GM12878 (cell line): Measurements from ENCODE around the gene PLD4. TPM values are rescaled to one million over a fixed set of nuclear protein-coding genes. Genes with fewer than 3 reads are reported as not detected.

Source experiments
- ATAC-seq: fragments of 200-7000 bp; cut with Tn5 transposase; 3 replicates; pipeline ENCODE4 v1.9.1; 2020; ENCODE audit warnings: mild to moderate bottlenecking, moderate library complexity
- BruUV-seq: library from RNA; stranded (reverse); fragments of 400-500 nt; replicated peaks from 2 replicates; lab custom pipeline; 2021; lab: Mats Ljungman, UMichigan
- CTCF ChIA-PET: fragments of 300-600 bp; sonication (Branson Sonifier 250); formaldehyde crosslinking; extraction: SDS; loops from one replicate; lab custom pipeline; 2021; ENCODE audit warnings: inconsistent platforms; lab: Yijun Ruan, JAX
- POLR2A ChIA-PET: fragments of 350-600 bp; formaldehyde crosslinking; extraction: SDS; loops from one replicate; lab custom pipeline; 2021; ENCODE audit warnings: inconsistent platforms; lab: Charles Lee
- RAD21 ChIA-PET: fragments of 300-600 bp; sonication (Branson Sonifier 250); formaldehyde crosslinking; loops from one replicate; lab custom pipeline; 2023; ENCODE audit warnings: antibody characterized with exemption; ENCODE audit not compliant: unreplicated experiment; lab: Charles Lee
- SMC1A ChIA-PET: fragments of 300-600 bp; sonication (Branson Sonifier 250); formaldehyde crosslinking; loops from one replicate; lab custom pipeline; 2023; ENCODE audit not compliant: unreplicated experiment, uncharacterized antibody; lab: Charles Lee
- DNase-seq: peaks from one replicate; pipeline ENCODE4 v3.0.0-alpha.2; 2011; ENCODE audit warnings: low read depth, low spot score
- FAIRE-seq: peaks from 3 replicates; lab custom pipeline; 2011; peaks lifted over from hg19 to GRCh38; lab: Jason Lieb, UNC
- H2AFZ ChIP-seq: 2 replicates; pipeline ENCODE4 v1.6.0; 2011; ENCODE audit warnings: low read depth, low read length, control low read depth; ENCODE audit not compliant: control insufficient read depth
- H3K27ac ChIP-seq: 2 replicates; pipeline ENCODE4 v1.5.1; 2011; ENCODE audit warnings: control low read depth; ENCODE audit not compliant: control insufficient read depth, insufficient read depth
- H3K27me3 ChIP-seq, 2 experiments: replicated peaks in 1 of 2; 2 replicates each; pipeline versions ENCODE4 v1.6.0 to v1.6.1; 2011; ENCODE audit warnings: low read length in 1 of 2; ENCODE audit not compliant: control insufficient read depth in 2 of 2, insufficient read depth in 2 of 2
- H3K36me3 ChIP-seq, 2 experiments: 2 replicates each; pipeline ENCODE4 v1.5.1; 2011; ENCODE audit warnings: low read length in 1 of 2; ENCODE audit not compliant: control insufficient read depth in 2 of 2, insufficient read depth in 2 of 2
- H3K4me1 ChIP-seq: 2 replicates; pipeline ENCODE4 v1.6.1; 2011; ENCODE audit warnings: mild to moderate bottlenecking, low read length, moderate library complexity, mixed read lengths; ENCODE audit not compliant: control insufficient read depth, insufficient read depth
- H3K4me2 ChIP-seq: 2 replicates; pipeline ENCODE4 v1.6.0; 2011; ENCODE audit warnings: control low read depth; ENCODE audit not compliant: control insufficient read depth, insufficient read depth
- H3K4me3 ChIP-seq: fragments of 200-600 bp; sonication (generic); 2 replicates; pipeline ENCODE4 v1.5.1; 2016
- H3K79me2 ChIP-seq: 2 replicates; pipeline ENCODE4 v1.6.0; 2011; ENCODE audit warnings: low read length; ENCODE audit not compliant: control insufficient read depth, insufficient read depth
- H3K9ac ChIP-seq: 2 replicates; pipeline ENCODE4 v1.8.0; 2011; ENCODE audit warnings: low read length, control low read depth, mixed read lengths; ENCODE audit not compliant: control insufficient read depth, insufficient read depth
- H3K9me3 ChIP-seq: replicated peaks from 3 replicates; pipeline ENCODE4 v1.5.1; 2011; ENCODE audit warnings: mild to moderate bottlenecking, low read length; ENCODE audit not compliant: control insufficient read depth, insufficient read depth
- H4K20me1 ChIP-seq: 2 replicates; pipeline ENCODE4 v1.6.0; 2011; ENCODE audit not compliant: control insufficient read depth, insufficient read depth
- CBX3 ChIP-seq: fragments of 200-600 bp; sonication (generic); IDR thresholded peaks from 2 replicates; pipeline ENCODE4 v1.6.1; 2016; ENCODE audit warnings: low read depth, borderline replicate concordance
- EP300 ChIP-seq, 2 experiments: fragments of 150-350 bp in 1 of 2; IDR thresholded peaks; 2 replicates each; pipeline ENCODE4 v1.6.1; 2011 to 2012; ENCODE audit warnings: low read depth in 2 of 2, low read length in 2 of 2, borderline replicate concordance in 1 of 2, improper control_type of control experiment in 1 of 2, inconsistent platforms in 1 of 2; ENCODE audit not compliant: control insufficient read depth in 1 of 2
- NFYA ChIP-seq: IDR thresholded peaks from 2 replicates; pipeline ENCODE4 v1.6.1; 2011; ENCODE audit warnings: low read depth, mild to moderate bottlenecking, low read length, improper control_type of control experiment, borderline replicate concordance
- PAX8 ChIP-seq: fragments of 450-650 bp; IDR thresholded peaks from 2 replicates; pipeline ENCODE4 v1.6.1; 2017; ENCODE audit warnings: mild to moderate bottlenecking, moderate library complexity
- RAD21 ChIP-seq: IDR thresholded peaks from 2 replicates; pipeline ENCODE4 v1.6.1; 2011; ENCODE audit warnings: mild to moderate bottlenecking, low read depth, low read length, moderate library complexity; ENCODE audit not compliant: insufficient read depth
- STAT1 ChIP-seq: fragments of 450-650 bp; conservative IDR thresholded peaks from 2 replicates; pipeline ENCODE4 v1.6.1; 2014; ENCODE audit warnings: antibody characterized with exemption, mild to moderate bottlenecking
- STAT3 ChIP-seq: IDR thresholded peaks from 2 replicates; pipeline ENCODE4 v1.6.1; 2011; ENCODE audit warnings: low read depth, low read length, improper control_type of control experiment
- WGBS: methylation state at CpG from one replicate; pipeline ENCODE4 v1.1.6; 2016; ENCODE audit warnings: low lambda C conversion rate; ENCODE audit not compliant: insufficient replicate concordance, insufficient coverage; ENCODE audit errors: missing lambda C conversion rate; 5-methylcytosine and 5-hydroxymethylcytosine counted together
- in situ Hi-C: fragments of 300-500 bp; cut with MboI; formaldehyde crosslinking; loops from 9 replicates; pipeline ENCODE4 v1.14.3; 2018; ENCODE audit warnings: mixed read lengths
- intact Hi-C: fragments of 100-400 bp; cut with micrococcal nuclease; formaldehyde crosslinking; loops from one replicate; pipeline ENCODE4 v1.14.2; 2022; ENCODE audit not compliant: unreplicated experiment
- polyA plus RNA-seq, 11 experiments: library from polyadenylated mRNA; depleted of rRNA in 4 of 11; unstranded in 6 of 11; stranded (reverse) in 5 of 11; fragments of >200 nt; fragmentation: Nextera tagmentation in 4 of 11; fragmentation: Illumina TruSeq in 1 of 11; extraction: Ambion mirVana in 4 of 11; extraction: Trizol in 1 of 11; gene quantifications; 1 replicate in 1 of 11; 2 replicates in 10 of 11; pipeline versions ENCODE4 v1.2.1 to v1.2.3, GENCODE V29; 2011 to 2016; ENCODE audit warnings: inconsistent platforms in 2 of 11, missing spikeins in 2 of 11, low read depth in 1 of 11
- total RNA-seq, 4 experiments: library from RNA; depleted of rRNA in 3 of 4; stranded (reverse); fragments of >200 nt in 3 of 4; fragmentation: Illumina TruSeq in 1 of 4; extraction: Trizol in 1 of 4; gene quantifications; 2 replicates each; pipeline versions ENCODE4 v1.2.1 to v1.2.3, GENCODE V29; 2013 to 2021
- TF ChIP-seq, protein P1 (sequence below): fragments of 450-650 bp; IDR thresholded peaks from 2 replicates; pipeline ENCODE4 v1.6.1; 2017; ENCODE audit warnings: antibody characterized with exemption, mild to moderate bottlenecking, moderate library complexity

Gene PLD4
- total and polyA plus RNA-seq, 10 of the 15 experiments (the other 5 are each of a cell fraction or from before 2014, with no cell fraction given): 0.20 to 57.7 (median 9.9) TPM

DNA sequence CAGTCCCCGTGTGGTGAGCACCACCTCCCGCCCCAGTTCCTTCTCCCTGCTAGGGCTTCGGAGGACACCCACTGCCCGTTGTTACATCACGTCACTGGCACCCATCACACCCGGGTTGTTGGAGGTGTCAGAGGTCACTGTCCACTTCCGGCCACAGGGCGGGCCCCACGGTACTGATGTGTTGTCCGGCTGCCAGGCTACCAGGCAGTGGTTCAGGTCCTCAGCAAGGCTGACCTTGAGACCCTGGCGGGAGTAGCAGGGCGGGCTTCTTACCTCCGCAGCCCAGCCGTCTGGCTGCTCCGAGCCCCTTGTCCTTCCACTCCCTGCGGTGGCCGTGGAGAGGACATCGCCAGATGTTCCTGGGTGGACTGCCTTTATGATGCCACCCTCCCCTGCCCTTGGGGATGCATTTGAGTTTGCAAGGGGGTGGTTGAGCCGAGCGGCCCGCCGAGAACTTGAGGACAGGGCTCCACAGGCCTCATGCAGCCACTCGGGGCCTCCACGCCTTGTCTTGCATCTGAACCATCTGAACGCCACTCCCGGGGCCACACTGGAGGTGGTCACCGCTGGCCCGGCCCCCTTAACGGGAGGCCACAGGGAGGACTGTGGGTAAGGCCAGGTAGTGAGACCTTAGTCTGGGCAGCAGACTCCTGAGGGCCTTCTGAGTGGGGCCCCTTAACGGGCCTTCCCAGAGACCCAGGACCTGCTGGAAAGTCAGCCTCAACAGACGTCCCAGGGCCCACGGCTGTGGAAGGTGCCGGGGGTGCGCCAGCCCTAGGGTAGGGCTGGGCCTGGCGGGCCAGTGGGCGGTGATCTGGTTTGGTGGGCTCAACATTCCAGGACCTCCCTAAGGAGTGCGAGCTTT lies 27.1 kb upstream of the PLD4 start:
- intact Hi-C loops (loop anchor here (5.0 to 10.0 kb wide), 3 partner anchors 35 to 150 kb away; partner anchors contain the start of gene AHNAK2), in situ Hi-C loops (loop anchor here (10.0 kb wide), 1 partner anchor 147 kb away; no protein-coding TSS in a partner anchor)
- Histone ChIP-seq H3K4me3 (no peak overlapping the region), H3K27ac (no peak overlapping the region), H2AFZ (no peak overlapping the region), H4K20me1 (no peaks in the 10 kb centered on the region), H3K27me3 (peaks cover 0 to 3% of the 10 kb centered on the region in 2 experiments; a peak in 1 of 4 replicates), H3K79me2 (no peaks in the 10 kb centered on the region), H3K9ac (no peak overlapping the region), H3K36me3 (no peaks in the 10 kb centered on the region), H3K9me3 (no peaks in the 10 kb centered on the region; the same call in 2 of the 3 replicates), H3K4me1 (peaks cover 3% of the 10 kb centered on the region), H3K4me2 (no peak overlapping the region)
- CTCF ChIA-PET: interaction anchor here (0.8 to 1.3 kb wide), 5 partner anchors 15 to 32 kb away, joined by 3 to 4 read pairs (median 3); partner anchors contain the start of gene PLD4
- TF ChIP-seq RAD21 (no peak), NFYA (no peak), STAT3 (no peak), CBX3 (no peak), STAT1 (no peak), PAX8 (no peak), EP300 (IDR thresholded peaks at IDR 0.05; ENCODE audit: borderline replicate concordance in 1 of 2, control insufficient read depth in 1 of 2, low read depth in 2 of 2, low read length in 2 of 2) (no peak)
- TF ChIP-seq, protein P1, sequence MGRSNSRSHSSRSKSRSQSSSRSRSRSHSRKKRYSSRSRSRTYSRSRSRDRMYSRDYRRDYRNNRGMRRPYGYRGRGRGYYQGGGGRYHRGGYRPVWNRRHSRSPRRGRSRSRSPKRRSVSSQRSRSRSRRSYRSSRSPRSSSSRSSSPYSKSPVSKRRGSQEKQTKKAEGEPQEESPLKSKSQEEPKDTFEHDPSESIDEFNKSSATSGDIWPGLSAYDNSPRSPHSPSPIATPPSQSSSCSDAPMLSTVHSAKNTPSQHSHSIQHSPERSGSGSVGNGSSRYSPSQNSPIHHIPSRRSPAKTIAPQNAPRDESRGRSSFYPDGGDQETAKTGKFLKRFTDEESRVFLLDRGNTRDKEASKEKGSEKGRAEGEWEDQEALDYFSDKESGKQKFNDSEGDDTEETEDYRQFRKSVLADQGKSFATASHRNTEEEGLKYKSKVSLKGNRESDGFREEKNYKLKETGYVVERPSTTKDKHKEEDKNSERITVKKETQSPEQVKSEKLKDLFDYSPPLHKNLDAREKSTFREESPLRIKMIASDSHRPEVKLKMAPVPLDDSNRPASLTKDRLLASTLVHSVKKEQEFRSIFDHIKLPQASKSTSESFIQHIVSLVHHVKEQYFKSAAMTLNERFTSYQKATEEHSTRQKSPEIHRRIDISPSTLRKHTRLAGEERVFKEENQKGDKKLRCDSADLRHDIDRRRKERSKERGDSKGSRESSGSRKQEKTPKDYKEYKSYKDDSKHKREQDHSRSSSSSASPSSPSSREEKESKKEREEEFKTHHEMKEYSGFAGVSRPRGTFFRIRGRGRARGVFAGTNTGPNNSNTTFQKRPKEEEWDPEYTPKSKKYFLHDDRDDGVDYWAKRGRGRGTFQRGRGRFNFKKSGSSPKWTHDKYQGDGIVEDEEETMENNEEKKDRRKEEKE: no peak
- RAD21 ChIA-PET: interaction anchor here (0.9 kb wide), 1 partner anchor 32 kb away, joined by 3 read pairs; no protein-coding TSS in a partner anchor
- DNase-seq (no peak), ATAC-seq (no peak), FAIRE-seq (no peak)
- no TSS peak for BruUV-seq
- 48% methylated on average over 37 of the region's 37 CpGs for WGBS
- SMC1A ChIA-PET: interaction anchor here (1.3 kb wide), 1 partner anchor 78 kb away, joined by 3 read pairs; no protein-coding TSS in a partner anchor
- POLR2A ChIA-PET: no interaction called here
